Heart left ventricle (tissue), 13 donors: ENCODE results near the gene TRAPPC3L.

Experiments used
- POLR2A ChIP-seq, 2 donors: fragments of 450-650 bp; IDR thresholded peaks; one replicate each; pipeline ENCODE4 v1.6.1; 2017; ENCODE audit warnings: antibody characterized with exemption in 2 of 2, mild to moderate bottlenecking in 2 of 2, moderate library complexity in 2 of 2
- TF ChIP-seq, protein P1 (sequence below), 12 donors: fragments of 200-600 bp; sonication (generic) in 4 of 12; IDR thresholded peaks; one replicate each; pipeline versions ENCODE4 v1.5.0 to v1.8.0; 2018 to 2022; ENCODE audit warnings: antibody characterized with exemption in 12 of 12, mild to moderate bottlenecking in 5 of 12
- donor health status: ischemic (EF 13 %, LVEDD 7.1; RV severe dilation, severe dysfunction).
- donor health status: DM: no; HTN: yes; CAD: no.
- donor health status: DM: no; HTN: no; CAD: no.
- donor health status: ischemic (EF 25% LVEDD 6.9; RV normal size, moderate dysfunction).
- donor health status: ischemic (EF 25% LVEDD 5.7; RV mildly dilated, moderate dysfunction).
- donor health status: ischemic (EF 35%, LVEDD 5.7; RV mildly dilated, moderate dysfunction).
- donor health status: nonischemic (EF 11% LVEDD 7.7; RV severe dilation, severe dysfunction).
- donor health status: DM: yes; HTN: yes; CAD: no.
- donor health status: PGD.
- donor health status: ischemic (EF 29% LVEDD 5.4; RV normal size, mild dysfunction).
- donor health status: nonischemic (EF 23%, LVEDD 6.1; RV moderate dilation, normal function).

DNA sequence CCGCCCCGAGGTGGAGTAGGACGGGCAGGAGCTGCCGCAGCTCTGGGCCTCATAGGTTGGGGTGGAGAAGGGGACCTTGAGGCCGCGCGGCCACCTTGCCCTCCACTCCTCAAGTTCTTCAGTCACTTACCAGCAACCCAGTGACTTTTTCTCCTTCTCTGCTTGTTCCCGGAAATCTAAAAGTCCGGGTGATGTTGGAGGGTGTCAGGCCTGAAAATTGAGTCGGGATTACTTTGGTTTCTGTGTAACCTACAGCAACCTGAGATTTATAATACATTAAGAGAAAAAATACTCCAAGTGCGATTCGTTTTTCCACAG lies 26.2 kb upstream of the TRAPPC3L start:
- TF ChIP-seq, protein P1, sequence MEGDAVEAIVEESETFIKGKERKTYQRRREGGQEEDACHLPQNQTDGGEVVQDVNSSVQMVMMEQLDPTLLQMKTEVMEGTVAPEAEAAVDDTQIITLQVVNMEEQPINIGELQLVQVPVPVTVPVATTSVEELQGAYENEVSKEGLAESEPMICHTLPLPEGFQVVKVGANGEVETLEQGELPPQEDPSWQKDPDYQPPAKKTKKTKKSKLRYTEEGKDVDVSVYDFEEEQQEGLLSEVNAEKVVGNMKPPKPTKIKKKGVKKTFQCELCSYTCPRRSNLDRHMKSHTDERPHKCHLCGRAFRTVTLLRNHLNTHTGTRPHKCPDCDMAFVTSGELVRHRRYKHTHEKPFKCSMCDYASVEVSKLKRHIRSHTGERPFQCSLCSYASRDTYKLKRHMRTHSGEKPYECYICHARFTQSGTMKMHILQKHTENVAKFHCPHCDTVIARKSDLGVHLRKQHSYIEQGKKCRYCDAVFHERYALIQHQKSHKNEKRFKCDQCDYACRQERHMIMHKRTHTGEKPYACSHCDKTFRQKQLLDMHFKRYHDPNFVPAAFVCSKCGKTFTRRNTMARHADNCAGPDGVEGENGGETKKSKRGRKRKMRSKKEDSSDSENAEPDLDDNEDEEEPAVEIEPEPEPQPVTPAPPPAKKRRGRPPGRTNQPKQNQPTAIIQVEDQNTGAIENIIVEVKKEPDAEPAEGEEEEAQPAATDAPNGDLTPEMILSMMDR (IDR thresholded peaks at IDR 0.05), result no peak
- TF ChIP-seq POLR2A (IDR thresholded peaks at IDR 0.05), result no peak
